ENCODE results near the gene SCCPDH.
A peak's percentile ranks its signal among the peaks of the same experiment; 100 is the strongest.

SCCPDH gene

DNA sequence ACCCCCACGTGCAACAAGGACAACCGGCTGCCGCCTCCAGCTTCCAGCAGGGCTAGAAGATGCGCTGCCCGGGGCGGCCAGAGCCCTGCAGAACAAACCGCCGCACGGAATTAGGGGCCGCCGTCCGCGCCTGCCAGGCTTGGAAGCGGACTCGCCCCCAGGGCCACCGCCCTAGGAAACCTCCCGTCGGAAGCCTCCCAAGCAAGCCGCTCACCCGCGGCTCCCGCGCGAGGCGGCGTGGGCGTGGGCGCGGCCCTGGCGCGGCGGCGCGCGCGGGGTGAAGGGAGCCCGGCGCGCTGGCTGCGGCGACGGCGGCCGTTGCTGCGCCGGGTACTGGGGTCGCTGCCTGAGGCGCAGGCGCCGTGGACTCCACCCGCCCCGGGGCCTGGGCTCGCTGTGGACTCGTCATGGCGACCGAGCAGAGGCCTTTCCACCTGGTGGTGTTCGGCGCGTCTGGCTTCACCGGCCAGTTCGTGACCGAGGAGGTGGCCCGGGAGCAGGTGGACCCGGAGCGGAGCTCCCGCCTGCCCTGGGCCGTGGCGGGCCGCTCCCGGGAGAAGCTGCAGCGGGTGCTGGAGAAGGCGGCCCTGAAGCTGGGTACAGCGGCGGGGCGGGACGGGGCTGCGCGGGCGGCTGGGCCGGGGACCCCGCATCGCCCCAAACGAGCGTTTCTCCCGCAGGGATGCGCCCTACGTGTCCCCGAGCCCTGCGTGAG, at the start of gene SCCPDH:
Gene SCCPDH, plus strand, starts transcription at position 394 of the 715 bp plus-strand sequence. Its CDS starts 14 bp downstream, at position 408.
- H3K4me3 ChIP-seq (ENCODE audit: low read depth, low read length): peak within 1 kb of the TSS; percentile 77
- TF ChIP-seq CTCF (IDR thresholded peaks at IDR 0.05; ENCODE audit: low read depth, low read length) (no peak), MYC (IDR thresholded peaks at IDR 0.05; ENCODE audit: low read depth, low read length) (peak; percentile 57), POLR2A (IDR thresholded peaks at IDR 0.05; ENCODE audit: extremely low read depth, insufficient read length) (peak; percentile 85)
- DNase-seq (ENCODE audit: low read depth): peak; percentile 85

- TF ChIP-seq, protein P1, sequence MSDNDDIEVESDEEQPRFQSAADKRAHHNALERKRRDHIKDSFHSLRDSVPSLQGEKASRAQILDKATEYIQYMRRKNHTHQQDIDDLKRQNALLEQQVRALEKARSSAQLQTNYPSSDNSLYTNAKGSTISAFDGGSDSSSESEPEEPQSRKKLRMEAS (IDR thresholded peaks at IDR 0.05; ENCODE audit: low read depth, low read length): no peak
- TF ChIP-seq MYC (IDR thresholded peaks at IDR 0.05; ENCODE audit: low read depth, low read length): no peak
- TF ChIP-seq CTCF (IDR thresholded peaks at IDR 0.05; ENCODE audit: low read depth, low read length): no peak
- TF ChIP-seq POLR2A (IDR thresholded peaks at IDR 0.05; ENCODE audit: extremely low read depth, insufficient read length): no peak
- no peak overlapping the region for H3K4me3 ChIP-seq (ENCODE audit: low read depth, low read length)
Measured at GRCh38 chr1:246677842-246678241, 46.4 kb upstream of the SCCPDH start.

DNA sequence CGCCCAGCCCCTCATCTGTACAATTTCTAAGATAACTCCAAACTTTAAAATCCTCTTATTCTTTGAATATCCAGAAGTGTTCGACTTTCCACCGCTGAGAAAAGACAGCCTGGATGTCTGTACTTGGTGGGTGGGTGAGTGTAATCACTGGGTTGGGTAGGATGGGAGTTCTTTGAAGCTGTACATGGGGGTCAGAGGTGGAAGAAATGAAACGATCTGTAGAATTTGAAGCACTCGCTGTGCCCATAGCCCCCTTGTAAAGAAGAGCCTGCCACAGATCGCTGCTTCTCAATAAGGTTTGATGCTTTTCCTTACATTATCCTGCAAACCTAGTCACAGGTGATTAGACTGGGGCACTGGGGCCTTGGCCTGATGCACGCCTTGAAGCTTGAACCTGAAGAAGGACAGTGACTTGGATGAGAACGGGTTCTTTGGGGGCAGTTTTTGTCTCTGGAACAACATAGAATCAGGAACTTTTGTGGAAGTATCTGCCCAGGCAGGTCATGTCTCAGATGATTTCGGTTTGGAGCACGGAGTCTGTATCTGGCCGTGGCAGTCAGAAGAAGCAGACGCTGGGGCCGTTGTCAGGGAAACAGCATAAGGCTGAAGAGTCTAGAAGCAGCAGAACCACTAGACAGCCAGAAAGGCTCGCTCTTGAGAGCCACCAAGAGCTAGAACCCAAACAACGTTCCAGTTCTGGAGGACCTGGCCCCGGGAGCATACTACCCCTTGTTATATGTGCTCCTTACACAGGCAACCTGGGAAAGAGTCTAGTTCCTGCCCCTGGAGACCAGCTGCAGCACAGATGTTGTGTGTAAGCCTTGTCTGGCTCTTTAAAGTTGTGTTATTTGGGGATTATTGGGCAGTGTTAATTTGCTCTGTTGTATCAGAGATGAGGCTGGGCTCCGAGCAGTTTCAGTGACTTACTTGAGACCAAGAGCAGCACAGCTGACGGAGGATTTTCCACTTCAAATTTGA, 45.1 kb upstream of the SCCPDH start:
- DNase-seq (ENCODE audit: low read depth): no peak
- no peak for TF ChIP-seq CTCF (IDR thresholded peaks at IDR 0.05; ENCODE audit: low read depth, low read length)
- no peak for TF ChIP-seq POLR2A (IDR thresholded peaks at IDR 0.05; ENCODE audit: extremely low read depth, insufficient read length)
- TF ChIP-seq, protein P1 (IDR thresholded peaks at IDR 0.05; ENCODE audit: low read depth, low read length): no peak
- no peak overlapping the region for H3K4me3 ChIP-seq (ENCODE audit: low read depth, low read length)

More at GRCh38 chr1:246677842-246678241, 46.4 kb upstream of the SCCPDH start:
- no peak for DNase-seq (ENCODE audit: low read depth)

- H3K4me3 ChIP-seq (ENCODE audit: low read depth, low read length): no peak overlapping the region
- no peak for TF ChIP-seq MYC (IDR thresholded peaks at IDR 0.05; ENCODE audit: low read depth, low read length)
- TF ChIP-seq, protein P1 (IDR thresholded peaks at IDR 0.05; ENCODE audit: low read depth, low read length): no peak
- TF ChIP-seq POLR2A (IDR thresholded peaks at IDR 0.05; ENCODE audit: extremely low read depth, insufficient read length): no peak
- no peak for DNase-seq (ENCODE audit: low read depth)
Measured at GRCh38 chr1:246679794-246680177, 44.4 kb upstream of the SCCPDH start.

DNA sequence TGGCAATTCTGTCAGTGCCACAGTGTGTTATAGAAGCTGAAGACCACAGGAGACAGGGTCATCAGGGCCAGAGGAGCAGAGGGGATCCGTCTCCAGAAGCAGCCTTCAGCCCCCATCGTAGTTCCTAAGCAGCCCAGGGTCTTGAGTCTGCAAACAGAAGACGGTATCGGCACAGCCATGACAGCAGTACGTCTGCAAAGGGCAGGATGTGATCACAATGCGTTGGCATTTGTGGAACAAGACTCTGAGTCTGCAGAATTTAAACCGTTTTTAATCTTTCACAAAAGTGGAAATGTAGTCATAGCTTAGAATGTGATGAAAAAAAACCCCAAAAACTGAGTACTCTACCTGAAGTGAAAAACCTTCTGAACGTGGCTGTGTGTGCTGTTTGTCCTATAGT, 44.0 kb upstream of the SCCPDH start:
- TF ChIP-seq POLR2A (IDR thresholded peaks at IDR 0.05; ENCODE audit: extremely low read depth, insufficient read length) (no peak), MYC (IDR thresholded peaks at IDR 0.05; ENCODE audit: low read depth, low read length) (no peak), CTCF (IDR thresholded peaks at IDR 0.05; ENCODE audit: low read depth, low read length) (no peak)
- TF ChIP-seq, protein P1 (IDR thresholded peaks at IDR 0.05; ENCODE audit: low read depth, low read length): no peak
- H3K4me3 ChIP-seq (ENCODE audit: low read depth, low read length): no peak overlapping the region
- DNase-seq (ENCODE audit: low read depth): no peak

- TF ChIP-seq CTCF (IDR thresholded peaks at IDR 0.05; ENCODE audit: low read depth, low read length) (no peak), POLR2A (IDR thresholded peaks at IDR 0.05; ENCODE audit: extremely low read depth, insufficient read length) (no peak), MYC (IDR thresholded peaks at IDR 0.05; ENCODE audit: low read depth, low read length) (no peak)
- TF ChIP-seq, protein P1 (IDR thresholded peaks at IDR 0.05; ENCODE audit: low read depth, low read length): no peak
- H3K4me3 ChIP-seq (ENCODE audit: low read depth, low read length): no peak overlapping the region
- no peak for DNase-seq (ENCODE audit: low read depth)
Measured at GRCh38 chr1:246680696-246681130, 43.5 kb upstream of the SCCPDH start.
